ENCODE measurements around the gene CEP170B. TPM values are rescaled to one million over a fixed set of nuclear protein-coding genes. Genes with fewer than 3 reads are reported as not detected.
"Not testable (repeated sequence)": the region's sequence is repeated elsewhere in the genome, so short reads cannot be mapped to it uniquely, and the experiment has no call there.

The CEP170B gene
- total RNA-seq (2014; rRNA removed; shearing (Covaris generic)) = 9.5 and 12.1 TPM in 2 replicates
- polyA plus RNA-seq (2014; cell fraction: nucleus; rRNA removed) = 26.9 and 39.5 TPM in 2 replicates

- DNase-seq (ENCODE audit: extremely low read depth, low read depth) = no peak
Measured at GRCh38 chr14:104865081-104865630, at the start of gene CEP170B. Gene CEP170B (plus strand): TSS chr14:104865268. CDS start chr14:104868451, 3,183 bp downstream.

- no peak for DNase-seq (ENCODE audit: extremely low read depth, low read depth)
Measured at GRCh38 chr14:104816616-104816884, 48.5 kb upstream of the CEP170B start.

GRCh38 chr14:104817930-104818713 lies 46.9 kb upstream of the CEP170B start:
- DNase-seq (ENCODE audit: extremely low read depth, low read depth) = no peak

GRCh38 chr14:104818714-104819161 lies 46.3 kb upstream of the CEP170B start:
- DNase-seq (ENCODE audit: extremely low read depth, low read depth) = no peak

GRCh38 chr14:104819361-104819781 lies 45.7 kb upstream of the CEP170B start:
- DNase-seq (ENCODE audit: extremely low read depth, low read depth) = no peak

GRCh38 chr14:104820669-104821228 lies 44.3 kb upstream of the CEP170B start:
- DNase-seq (ENCODE audit: extremely low read depth, low read depth) = peak; percentile 74

GRCh38 chr14:104821229-104821945 lies 43.7 kb upstream of the CEP170B start:
- no peak for DNase-seq (ENCODE audit: extremely low read depth, low read depth)

- DNase-seq (ENCODE audit: extremely low read depth, low read depth) = no peak
Measured at GRCh38 chr14:104821971-104822608, 43.0 kb upstream of the CEP170B start.

GRCh38 chr14:104822821-104823615 lies 42.0 kb upstream of the CEP170B start:
- DNase-seq (ENCODE audit: extremely low read depth, low read depth) = no peak

GRCh38 chr14:104824353-104824997 lies 40.6 kb upstream of the CEP170B start:
- no peak for DNase-seq (ENCODE audit: extremely low read depth, low read depth)

- peak; percentile 84 for DNase-seq (ENCODE audit: extremely low read depth, low read depth)
Measured at GRCh38 chr14:104826189-104826860, 38.7 kb upstream of the CEP170B start.

GRCh38 chr14:104826861-104827176 lies 38.2 kb upstream of the CEP170B start:
- DNase-seq (ENCODE audit: extremely low read depth, low read depth) = no peak

GRCh38 chr14:104827177-104828055 lies 37.7 kb upstream of the CEP170B start:
- DNase-seq (ENCODE audit: extremely low read depth, low read depth) = peak; percentile 50

- no peak for DNase-seq (ENCODE audit: extremely low read depth, low read depth)
Measured at GRCh38 chr14:104830781-104831180, 34.3 kb upstream of the CEP170B start.

GRCh38 chr14:104836171-104836935 lies 28.7 kb upstream of the CEP170B start:
- DNase-seq (ENCODE audit: extremely low read depth, low read depth) = not testable (repeated sequence)

- no peak for DNase-seq (ENCODE audit: extremely low read depth, low read depth)
Measured at GRCh38 chr14:104841730-104842129, 23.3 kb upstream of the CEP170B start.

GRCh38 chr14:104843006-104843405 lies 22.1 kb upstream of the CEP170B start:
- DNase-seq (ENCODE audit: extremely low read depth, low read depth) = no peak

Data from NCI-H460 (cell line).